GM18519 (cell line): Measurements from ENCODE around the gene MLKL.

Experiments used
- ATAC-seq: cut with Tn5 transposase; IDR thresholded peaks from one replicate; pipeline ENCODE4 v1.9.1; 2021; ENCODE audit warnings: mild to moderate bottlenecking, moderate library complexity; ENCODE audit not compliant: unreplicated experiment, low FRiP score

The MLKL gene

DNA sequence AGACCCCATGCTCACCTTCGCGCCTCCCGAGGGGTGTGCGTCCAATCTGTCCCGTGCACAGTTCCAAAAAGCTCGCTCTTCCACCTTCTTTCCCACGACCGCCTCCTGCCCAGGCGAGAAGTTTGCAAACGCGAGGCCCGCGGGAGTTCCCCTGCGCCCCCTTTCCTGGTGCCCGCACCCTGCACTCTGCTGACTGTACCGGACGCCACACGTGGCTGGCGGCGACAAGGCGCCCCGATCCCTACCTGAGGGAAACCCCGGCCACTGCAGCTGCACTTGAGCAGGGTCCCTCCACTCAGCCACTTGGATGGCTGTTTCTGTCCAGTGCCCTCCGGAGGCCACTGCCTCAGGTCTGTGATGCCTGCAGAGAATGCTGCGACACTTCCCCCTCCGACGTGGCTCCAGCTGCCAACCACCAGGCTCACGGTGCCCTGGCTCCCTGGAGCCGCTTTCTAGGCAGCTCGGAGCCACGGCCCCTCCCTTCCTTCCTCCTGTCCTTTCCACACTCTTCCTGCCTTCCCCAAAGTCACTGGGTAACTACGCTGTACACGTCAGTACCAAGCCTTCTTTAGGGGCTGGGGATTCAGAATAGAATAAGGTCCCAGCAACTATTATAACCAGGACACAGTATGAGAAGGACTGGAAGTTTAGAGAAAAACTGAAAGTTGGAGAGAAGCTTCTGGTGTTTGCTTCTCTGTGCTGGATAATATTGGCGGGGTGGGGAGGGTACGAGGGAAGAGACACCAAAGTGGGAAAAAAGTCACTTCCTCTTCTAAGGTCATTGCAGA, at the start of gene MLKL:
TSS of gene MLKL (minus strand) at position 425 of the 788 bp plus-strand sequence. CDS start 5,105 bp downstream, outside the sequence.
- ATAC-seq, result no peak

DNA sequence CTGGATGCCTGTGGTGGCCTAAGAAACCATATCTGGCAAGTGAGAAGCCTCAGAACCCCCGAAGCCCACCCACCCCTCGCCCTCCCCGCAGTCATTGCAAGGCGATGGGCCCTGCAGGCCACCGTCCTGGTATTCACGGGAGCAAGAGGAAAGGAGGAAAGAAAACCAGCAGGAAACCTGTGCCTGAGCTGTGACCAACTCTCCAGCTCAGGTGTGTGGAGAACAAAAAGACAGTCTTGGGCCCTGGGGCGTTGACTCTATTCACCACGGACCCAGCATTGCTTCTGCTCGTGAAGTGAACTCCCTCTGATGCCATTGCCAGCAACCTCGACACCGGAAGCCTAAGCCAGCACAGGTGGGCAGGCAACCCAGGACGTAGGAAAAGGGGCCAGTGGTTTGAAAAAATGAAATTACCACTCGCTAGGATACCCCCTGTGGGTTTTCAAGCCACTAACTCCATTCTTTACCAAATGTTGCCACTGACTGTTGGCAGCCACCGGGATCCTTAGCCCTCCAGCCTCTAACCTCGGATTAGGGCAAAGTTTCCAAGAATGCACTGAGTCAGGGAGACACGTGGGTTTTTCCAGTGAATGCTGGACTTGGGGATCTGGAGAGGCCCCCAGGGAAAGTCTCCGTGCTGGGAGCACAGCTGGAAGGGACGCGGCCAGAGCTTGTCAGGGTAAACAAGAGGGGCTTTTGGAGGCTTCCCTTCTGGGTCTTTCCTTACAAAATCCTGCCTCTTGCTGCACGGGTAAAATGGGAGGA, 48.8 kb upstream of the MLKL start:
- no peak for ATAC-seq

DNA sequence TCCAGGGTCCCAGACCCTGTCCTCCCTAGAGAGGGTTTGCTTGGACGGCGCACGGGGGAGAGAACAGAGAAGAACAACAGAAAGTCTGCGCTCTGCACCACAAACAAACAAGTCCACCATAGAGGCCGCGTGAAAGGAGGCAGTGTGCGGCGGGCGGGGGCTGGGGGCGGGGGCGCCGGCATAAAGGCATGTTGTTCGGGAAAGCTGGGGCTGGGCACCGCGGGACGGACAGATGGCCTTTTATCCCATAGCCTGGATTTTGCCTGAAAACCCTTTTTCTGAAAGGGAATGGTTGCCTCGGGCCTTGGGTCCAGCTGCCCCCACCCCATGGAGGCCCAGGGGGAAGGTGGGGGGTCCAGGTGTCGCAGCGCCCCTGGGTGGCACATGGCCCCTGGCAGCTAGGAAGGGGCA, 48.0 kb upstream of the MLKL start:
- no peak for ATAC-seq

DNA sequence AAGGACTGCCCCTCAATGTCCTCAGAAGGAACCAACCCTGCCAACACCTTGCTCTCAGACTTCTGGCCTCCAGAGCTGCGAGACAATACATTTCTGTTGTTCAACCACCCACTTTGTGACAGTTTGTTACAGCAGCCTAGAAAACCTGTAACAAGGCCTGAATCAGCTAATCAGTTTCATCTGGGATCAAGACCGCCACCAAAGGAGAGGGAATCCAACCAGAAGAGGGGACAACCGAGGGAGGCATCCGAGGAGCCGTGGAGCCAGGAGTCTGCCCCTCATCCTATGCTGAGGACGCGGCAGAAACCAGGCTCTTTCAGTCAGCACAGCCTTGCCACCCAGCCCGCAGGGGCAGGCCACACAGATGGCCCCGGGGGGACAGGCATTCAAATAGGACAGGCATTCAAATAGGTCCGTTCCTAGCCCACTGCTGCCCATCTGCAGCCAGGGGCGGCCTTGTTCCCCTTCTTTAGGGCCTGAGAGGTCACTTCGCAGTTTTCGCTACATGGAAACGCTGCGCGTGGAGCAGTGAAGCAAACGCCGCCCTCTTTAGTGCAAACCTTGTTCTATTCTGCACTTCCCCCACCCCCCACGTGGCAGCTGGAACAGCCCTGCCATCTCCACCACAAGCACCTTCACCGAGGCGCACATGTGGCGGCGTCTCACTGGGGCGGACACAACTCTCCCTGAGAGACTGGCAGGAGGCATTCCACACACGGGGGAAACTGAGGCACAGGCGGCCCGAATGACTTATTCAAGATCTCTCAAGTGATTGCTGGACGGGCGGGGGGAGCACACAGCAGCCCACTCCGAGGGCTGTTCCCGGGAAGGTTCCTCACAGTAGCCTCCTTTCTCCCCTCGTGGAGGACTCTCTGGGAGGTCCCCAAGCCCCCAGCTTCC, 47.3 kb upstream of the MLKL start:
- ATAC-seq, result no peak

DNA sequence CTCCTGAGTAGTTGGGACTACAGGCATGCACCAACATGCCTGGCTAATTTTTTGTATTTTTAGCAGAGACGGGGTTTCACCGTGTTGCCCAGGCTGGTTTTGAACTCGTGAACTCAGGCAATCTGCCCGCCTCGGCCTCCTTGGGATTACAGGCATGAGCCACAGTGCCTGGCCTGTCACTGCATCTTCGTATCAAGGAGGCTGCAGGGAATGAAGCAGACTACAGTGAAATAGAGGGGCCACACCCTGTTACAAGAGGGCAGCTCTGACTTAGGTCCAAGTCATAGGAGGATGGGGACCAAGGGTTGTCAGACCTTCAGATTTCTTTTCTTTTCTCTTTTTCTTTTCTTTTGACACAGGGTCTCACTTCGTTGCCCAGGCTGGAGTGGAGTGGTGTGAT, 45.3 kb upstream of the MLKL start:
- ATAC-seq, result no peak

DNA sequence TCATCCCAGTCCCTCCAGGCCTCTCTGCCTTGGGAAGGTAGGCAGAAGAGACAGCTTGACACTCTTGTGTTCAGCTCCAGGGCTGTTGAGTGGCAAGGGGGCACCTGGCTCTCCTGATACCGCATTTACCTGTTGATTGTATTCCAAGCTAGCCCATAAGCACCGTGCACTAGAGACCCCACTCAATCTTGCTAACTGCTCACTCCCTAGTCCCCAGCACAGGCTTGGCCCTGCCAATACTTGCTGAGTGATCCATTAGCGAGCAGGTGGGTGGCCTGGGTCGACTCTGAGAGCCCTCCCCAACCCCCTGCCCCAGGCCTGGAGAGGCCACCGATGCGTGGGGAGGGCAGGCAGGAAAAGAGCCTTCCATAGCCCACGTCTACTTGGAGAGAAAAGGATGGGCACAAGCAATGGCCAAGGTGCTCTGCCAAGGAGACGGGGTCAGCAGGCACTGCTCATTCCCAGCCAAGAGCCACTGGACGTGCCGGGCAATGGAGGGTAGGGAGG, 44.5 kb upstream of the MLKL start:
- no peak for ATAC-seq

DNA sequence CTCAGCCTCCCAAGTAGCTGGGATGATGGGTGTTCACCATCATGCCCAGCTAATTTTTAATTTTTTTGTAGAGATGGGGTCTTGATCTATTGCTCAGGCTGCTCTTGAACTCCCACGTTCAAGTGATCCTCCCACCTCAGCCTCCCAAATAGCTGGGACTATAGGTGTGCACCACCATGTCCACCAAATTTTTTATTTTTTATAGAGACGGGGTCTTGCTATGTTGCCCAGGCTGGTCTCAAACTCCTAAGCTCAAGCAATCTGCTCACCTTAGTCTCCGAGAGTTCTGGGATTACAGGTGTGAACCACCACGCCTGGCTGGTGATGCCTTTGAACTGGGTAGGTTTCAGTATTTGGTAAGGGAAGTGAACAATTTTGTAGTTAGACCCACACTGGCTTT, 43.9 kb upstream of the MLKL start:
- ATAC-seq, result no peak

DNA sequence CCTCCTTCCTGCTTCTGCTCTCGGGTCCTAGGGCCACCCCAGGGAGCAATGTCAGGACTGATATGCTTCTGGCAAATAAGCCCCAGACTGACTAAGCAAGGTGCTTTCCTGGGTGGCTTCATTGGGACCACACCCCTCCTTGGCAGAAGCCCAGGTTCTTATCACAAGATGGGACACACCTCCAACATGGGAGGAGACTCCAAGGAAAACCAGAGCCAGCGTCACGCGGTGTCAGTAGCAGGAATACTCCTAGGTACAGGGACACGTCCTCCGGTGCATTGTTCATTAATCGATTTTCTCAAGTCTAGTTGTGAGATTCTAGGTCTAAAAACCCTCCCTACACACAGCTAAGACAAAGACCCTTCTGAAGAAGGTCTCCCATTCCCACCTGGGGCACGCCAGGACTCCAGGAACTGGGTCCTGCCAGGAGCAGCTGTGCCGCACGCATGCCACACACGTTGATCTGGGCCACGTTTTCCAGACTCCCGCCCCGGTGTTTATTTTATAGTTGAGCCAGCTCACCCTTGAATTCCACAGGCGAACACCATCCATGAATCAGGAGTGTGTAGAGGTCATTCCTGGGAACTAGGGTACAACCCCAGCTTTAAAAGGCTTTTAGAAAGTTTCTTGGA, 43.1 kb upstream of the MLKL start:
- ATAC-seq, result no peak

DNA sequence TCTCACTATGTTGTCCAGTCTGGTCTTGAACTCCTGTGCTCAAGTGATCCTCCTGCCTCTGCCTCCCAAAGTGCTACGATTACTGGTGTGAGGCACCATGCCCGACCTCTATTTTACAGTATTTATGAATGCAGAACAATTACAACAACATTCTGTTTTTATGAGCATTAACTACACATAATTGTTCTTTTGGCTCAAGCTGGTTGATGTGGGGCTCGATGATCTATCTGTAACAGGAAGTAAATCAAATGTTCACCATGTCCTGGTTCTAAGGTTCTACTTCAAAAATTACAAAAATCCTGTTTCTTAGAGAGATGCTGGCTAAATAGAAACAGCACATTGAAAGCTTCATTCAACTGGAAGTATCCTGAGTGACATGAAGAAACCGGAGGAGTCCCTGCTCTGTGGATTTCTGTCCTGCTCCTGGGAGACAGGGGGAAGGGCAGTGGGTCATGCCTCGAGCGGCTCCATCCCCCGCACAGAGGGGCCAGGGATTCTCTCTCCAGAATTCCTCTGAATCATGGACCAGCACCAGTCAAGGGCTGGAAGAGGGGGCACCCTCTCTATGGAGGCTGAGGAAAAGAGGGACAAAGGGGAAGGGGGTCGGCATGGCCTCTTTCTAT, 42.5 kb upstream of the MLKL start:
- ATAC-seq, result no peak

DNA sequence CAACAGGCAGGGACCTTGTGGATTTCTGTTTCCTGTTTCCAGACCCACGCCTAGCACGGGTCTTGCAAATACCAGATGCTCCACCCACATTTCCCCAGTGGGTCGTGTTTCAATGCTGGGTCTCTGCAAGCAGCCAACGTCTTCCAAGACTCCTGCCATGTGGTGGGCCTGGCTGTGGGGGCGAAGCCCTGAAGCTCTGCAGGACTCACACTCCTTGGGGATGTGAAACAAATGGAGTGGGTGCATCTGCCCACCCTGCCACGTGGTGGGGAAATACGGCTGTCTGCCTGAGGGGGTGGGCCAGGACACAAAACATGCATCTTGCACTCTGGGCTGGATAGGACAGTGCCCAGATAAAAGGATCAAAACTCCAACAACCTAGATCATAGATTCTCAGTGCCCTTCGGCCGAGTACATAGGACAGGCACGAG, 41.4 kb upstream of the MLKL start:
- ATAC-seq, result no peak

DNA sequence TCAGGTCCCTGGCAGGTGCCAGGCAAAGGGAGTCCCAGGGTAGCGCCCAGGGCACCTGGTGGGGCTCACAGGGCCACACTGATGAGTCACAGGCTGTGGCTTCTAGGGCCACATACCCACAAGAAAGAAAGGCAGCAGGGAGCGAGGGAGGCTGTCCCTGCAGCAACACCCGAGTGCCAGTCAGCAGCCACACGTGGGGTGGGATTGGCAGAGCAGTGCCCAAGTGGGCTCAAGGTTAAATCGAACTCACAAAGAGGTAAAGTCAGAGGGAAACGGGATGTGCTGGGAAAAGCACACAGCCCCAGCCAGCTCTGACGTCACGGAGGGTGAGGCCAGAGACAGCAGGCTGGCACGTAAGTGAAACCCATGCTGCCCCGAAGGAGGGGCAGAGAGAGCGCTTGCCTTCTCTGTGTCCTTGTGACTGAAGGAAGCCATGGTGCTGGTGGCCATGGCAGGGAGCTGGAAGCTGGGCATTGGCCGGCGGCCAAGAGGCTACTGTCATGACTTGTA, 40.2 kb upstream of the MLKL start:
- ATAC-seq, result no peak

DNA sequence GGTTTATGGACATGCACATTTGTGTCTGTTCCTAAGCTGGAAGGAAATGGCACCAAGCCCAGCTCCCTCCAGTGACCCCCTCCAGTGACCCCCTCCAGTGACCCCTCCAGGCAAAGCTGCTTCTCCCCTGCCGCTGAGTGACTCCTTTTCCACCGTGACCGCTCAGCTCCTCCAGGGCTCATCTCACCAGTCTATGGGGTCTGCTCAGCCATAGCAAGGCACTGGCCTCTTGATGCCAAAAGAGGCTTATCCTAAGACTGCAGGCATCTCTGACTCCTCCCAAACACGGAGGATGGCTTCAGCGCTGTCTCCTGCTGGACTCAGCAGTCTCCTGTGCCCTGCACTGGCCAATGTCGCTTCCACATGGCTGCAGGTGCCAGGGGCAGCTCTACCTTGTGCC, 38.6 kb upstream of the MLKL start:
- no peak for ATAC-seq

DNA sequence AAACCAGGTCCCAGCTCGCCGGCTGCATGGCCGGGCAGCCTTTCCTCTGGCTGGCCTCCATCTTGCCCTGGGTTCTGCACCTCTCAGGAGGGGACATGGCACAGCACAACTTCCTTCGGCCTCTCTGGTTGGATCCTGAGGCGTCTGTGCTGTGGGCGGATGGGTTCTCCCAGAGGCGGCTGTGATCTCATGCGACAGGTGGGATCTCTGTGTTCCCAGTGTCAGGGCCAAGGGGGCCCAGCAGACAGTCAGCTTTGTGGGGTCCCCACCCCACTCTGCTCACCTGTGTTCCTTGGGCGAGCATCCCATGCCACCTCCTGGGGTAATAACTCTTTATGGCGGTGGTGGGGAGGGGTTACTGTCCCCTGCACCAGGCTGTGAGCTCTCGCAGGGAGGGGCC, 38.2 kb upstream of the MLKL start:
- no peak for ATAC-seq

DNA sequence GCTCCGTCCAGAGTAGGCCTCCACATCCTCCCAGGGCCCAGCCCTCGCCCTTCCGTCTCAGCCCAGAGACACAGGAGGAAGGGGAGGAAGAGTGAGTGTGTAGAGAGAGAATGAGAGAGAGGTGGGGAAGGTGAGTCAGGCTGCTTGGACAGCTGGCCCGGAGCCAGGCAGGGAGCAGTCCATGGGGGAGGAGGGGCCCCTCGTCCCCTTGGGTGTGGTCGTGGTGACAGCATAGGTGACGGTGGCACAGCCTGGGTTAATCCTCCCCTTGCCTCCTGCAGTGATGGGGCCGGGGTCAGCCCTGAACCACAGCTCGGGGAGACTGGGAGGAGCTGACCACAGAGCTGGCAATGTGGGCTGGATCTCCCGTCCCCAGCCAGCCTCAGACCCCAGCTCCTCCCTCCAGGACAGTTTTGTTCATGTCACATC, 37.5 kb upstream of the MLKL start:
- no peak for ATAC-seq

DNA sequence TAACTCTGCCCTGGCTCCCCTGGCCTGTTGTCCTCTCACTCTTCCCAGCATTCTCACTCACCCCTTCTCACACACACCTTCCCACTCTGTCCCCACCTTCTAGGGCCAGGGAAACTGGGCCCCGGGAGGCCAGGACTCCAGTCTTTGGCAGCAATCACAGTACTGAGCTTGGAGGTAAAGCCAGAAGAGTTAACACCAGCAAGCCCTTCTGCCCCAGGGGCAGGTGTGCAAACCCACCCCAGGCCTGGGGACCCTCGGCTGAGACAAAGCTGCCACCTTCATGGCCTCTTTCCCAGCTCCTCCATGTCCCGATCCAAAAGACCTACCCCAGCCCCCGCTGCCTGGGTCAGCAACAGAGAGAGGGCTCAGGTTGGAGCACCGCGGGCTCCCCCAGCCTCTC, 36.9 kb upstream of the MLKL start:
- ATAC-seq, result no peak

DNA sequence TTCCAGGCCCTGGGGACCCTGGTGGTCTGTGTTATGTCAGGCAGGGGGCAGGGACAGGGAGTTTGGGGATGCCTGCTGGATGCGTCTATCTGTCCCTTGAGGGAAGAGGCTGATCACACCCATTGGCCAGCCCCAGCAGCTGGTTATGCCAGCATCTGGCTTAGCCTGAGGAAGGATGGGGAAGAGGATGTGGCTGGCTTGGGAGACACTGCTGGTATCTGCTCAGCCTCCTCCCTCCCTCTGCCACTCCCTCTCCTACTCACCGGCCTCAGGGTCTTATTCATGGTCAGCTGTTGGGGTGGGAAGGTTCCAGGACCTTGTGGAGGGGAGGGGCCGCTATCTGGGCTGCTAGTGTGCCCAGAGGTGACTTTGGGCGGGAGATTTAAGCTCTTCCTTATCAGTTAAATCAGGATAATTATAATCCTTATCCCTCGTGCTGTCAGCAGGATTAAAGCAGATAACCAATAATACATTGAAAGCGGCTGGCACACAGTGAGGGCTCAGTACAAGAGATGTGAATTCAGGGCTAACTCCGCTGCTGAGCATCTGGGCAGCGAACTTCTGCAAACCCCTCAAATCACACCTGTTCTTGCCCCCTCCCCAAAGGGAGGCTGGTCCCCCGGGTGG, 36.0 kb upstream of the MLKL start:
- no peak for ATAC-seq

DNA sequence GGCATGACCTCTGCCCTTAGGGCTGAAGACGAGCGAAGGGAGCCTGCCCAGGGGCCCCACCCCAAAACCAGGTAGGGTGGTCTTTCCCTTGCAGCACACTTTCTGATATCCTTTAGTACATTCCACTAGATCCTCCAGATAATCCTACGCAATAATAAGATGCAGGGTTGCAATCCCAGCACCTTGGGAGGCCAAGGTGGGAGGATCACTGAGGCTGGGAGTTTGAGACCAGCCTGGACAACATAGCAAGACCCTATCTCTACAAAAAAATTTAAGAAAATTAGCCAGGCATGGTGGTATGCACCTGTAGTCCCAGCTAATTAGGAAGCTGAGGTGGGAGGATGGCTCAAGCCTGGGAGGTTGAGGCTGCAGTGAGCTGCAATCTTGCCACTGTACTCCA, 34.9 kb upstream of the MLKL start:
- ATAC-seq, result no peak

DNA sequence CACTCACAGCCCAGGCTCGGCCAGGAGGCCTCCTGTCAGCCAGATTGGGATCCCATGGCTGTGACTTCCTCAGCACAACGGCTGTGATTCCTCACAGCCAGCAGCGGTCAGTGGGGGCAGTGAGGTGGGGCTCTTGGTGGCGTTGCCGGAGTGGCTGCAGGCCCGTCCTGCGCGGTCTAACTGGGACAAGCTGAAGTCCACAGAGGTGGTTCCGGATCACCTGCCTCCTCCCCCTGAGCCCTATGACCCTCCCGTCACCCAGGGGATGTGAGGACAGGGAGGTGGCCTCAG, 34.4 kb upstream of the MLKL start:
- ATAC-seq, result no peak

DNA sequence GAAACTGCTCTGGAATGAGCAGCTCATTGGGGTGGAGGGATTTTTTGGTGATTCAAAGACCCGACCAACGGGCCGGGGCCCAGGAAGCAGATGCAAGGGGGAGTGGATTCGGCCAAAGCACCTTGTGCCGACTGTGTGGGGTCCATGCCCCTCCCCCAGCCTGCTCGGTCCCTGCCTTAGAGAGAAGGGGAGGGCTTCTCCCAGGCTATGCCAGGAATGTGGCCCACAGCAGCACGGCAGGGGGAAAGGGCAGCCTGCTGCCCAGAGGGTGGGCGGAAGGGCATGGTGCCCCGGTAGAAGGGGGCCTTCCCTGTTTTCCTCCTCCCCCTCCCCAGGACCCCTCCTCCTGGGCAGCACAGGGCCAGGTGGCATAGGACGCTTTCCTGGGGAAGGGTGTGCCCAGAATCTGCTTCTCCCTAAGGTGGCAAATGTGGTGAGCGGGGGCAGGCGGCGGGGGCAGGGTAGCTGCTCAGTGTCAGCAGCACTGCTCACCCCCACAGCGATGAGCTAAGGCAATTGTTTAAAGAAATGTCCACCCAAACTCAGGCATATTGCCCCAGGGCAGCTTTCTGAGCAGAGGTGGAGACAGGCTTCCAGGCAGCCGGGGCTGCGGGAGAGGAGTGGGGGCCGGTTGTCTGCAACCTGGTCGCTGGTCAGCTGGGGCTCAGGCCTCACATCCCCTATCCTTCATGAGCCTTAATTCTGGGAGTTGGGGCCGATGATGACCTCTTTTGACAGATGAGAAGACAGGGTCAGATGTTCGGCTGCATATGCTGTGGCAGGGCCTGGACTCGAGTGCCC, 33.9 kb upstream of the MLKL start:
- no peak for ATAC-seq
